GM23338 (cell line): ENCODE measurements around the gene EXOC6B. TPM values are rescaled to one million over a fixed set of nuclear protein-coding genes. Genes with fewer than 3 reads are reported as not detected.

Experiments used
- ATAC-seq: fragments of 200-7000 bp; cut with Tn5 transposase; 3 replicates; pipeline ENCODE4 v1.9.1; 2020
- DNase-seq: peaks from one replicate; pipeline ENCODE4 v3.0.0-alpha.2; 2015; ENCODE audit warnings: low spot score
- H2AFZ ChIP-seq: fragments of 200-600 bp; sonication (generic); 2 replicates; pipeline ENCODE4 v1.8.0; 2016; ENCODE audit warnings: antibody characterized with exemption, mild to moderate bottlenecking, moderate library complexity
- H3F3A ChIP-seq: fragments of 200-600 bp; sonication (generic); replicated peaks from 2 replicates; pipeline ENCODE4 v1.8.0; 2017; ENCODE audit warnings: antibody characterized with exemption, mixed run types, low read depth
- H3K27ac ChIP-seq: fragments of 200-600 bp; sonication (generic); 2 replicates; pipeline ENCODE4 v1.6.1; 2016; ENCODE audit warnings: low read depth
- H3K27me3 ChIP-seq: fragments of 200-600 bp; sonication (generic); 2 replicates; pipeline ENCODE4 v1.8.0; 2016; ENCODE audit warnings: mild to moderate bottlenecking, mixed run types, moderate library complexity; ENCODE audit not compliant: insufficient read depth
- H3K36me3 ChIP-seq: fragments of 200-600 bp; sonication (generic); 2 replicates; pipeline ENCODE4 v1.8.0; 2016; ENCODE audit warnings: mild to moderate bottlenecking; ENCODE audit not compliant: insufficient read depth
- H3K4me1 ChIP-seq: fragments of 200-600 bp; sonication (generic); 2 replicates; pipeline ENCODE4 v1.8.0; 2016; ENCODE audit warnings: mild to moderate bottlenecking, moderate library complexity; ENCODE audit not compliant: insufficient read depth
- H3K4me2 ChIP-seq: fragments of 200-600 bp; sonication (generic); 2 replicates; pipeline ENCODE4 v1.7.1; 2017; ENCODE audit warnings: mixed run types
- H3K4me3 ChIP-seq: fragments of 200-600 bp; sonication (generic); 2 replicates; pipeline ENCODE4 v1.6.1; 2016; ENCODE audit warnings: mixed run types
- H3K79me2 ChIP-seq: fragments of 200-600 bp; sonication (generic); replicated peaks from 2 replicates; pipeline ENCODE4 v1.8.0; 2017; ENCODE audit warnings: mild to moderate bottlenecking; ENCODE audit not compliant: insufficient read depth
- H3K9me2 ChIP-seq: fragments of 200-600 bp; sonication (generic); 2 replicates; pipeline ENCODE4 v1.8.0; 2017; ENCODE audit not compliant: insufficient read depth
- H4K20me1 ChIP-seq: fragments of 200-600 bp; sonication (generic); replicated peaks from 2 replicates; pipeline ENCODE4 v1.8.0; 2017; ENCODE audit warnings: mild to moderate bottlenecking; ENCODE audit not compliant: insufficient read depth
- H3K27ac Mint-ChIP-seq: 2 replicates; pipeline ENCODE4 v1.8.0; 2020; ENCODE audit warnings: inconsistent platforms, mild to moderate bottlenecking, moderate library complexity, mixed read lengths
- H3K27me3 Mint-ChIP-seq: 3 replicates; pipeline ENCODE4 v1.8.0; 2022; ENCODE audit warnings: low read depth, mild to moderate bottlenecking, moderate library complexity, mixed read lengths, inconsistent platforms; ENCODE audit not compliant: insufficient read depth, poor library complexity
- H3K36me3 Mint-ChIP-seq: 3 replicates; pipeline ENCODE4 v1.8.0; 2021; ENCODE audit warnings: low read depth, mild to moderate bottlenecking, inconsistent platforms, moderate library complexity, mixed read lengths
- H3K4me1 Mint-ChIP-seq: 3 replicates; pipeline ENCODE4 v1.8.0; 2020; ENCODE audit warnings: mild to moderate bottlenecking, inconsistent platforms, mixed read lengths
- H3K4me3 Mint-ChIP-seq: 3 replicates; pipeline ENCODE4 v1.8.0; 2021; ENCODE audit warnings: moderate library complexity, mild to moderate bottlenecking, inconsistent platforms, mixed read lengths
- H3K9me3 Mint-ChIP-seq: 3 replicates; pipeline ENCODE4 v1.8.0; 2020; ENCODE audit warnings: moderate library complexity, mild to moderate bottlenecking, inconsistent platforms, mixed read lengths
- CREB1 ChIP-seq: fragments of 250-450 bp; sonication (Bioruptor Pico); IDR thresholded peaks from 2 replicates; pipeline ENCODE4 v1.5.0; 2020; ENCODE audit warnings: low read depth, mild to moderate bottlenecking, moderate library complexity
- EZH2 ChIP-seq: fragments of 200-600 bp; sonication (generic); IDR thresholded peaks from one replicate; pipeline ENCODE4 v1.8.0; 2017; ENCODE audit warnings: antibody characterized with exemption, mild to moderate bottlenecking, low read depth; ENCODE audit not compliant: unreplicated experiment
- STAT1 ChIP-seq: IDR thresholded peaks from one replicate; pipeline ENCODE4 v1.6.1; 2016; ENCODE audit warnings: antibody characterized with exemption; ENCODE audit not compliant: unreplicated experiment
- ZNF114 ChIP-seq: fragments of 250-450 bp; sonication (Bioruptor Pico); IDR thresholded peaks from 2 replicates; pipeline ENCODE4 v1.5.0; 2020; ENCODE audit warnings: mild to moderate bottlenecking, moderate library complexity
- ZNF331 ChIP-seq: fragments of 250-450 bp; sonication (Bioruptor Pico); IDR thresholded peaks from 2 replicates; pipeline ENCODE4 v1.5.0; 2020; ENCODE audit warnings: low read depth, mild to moderate bottlenecking, moderate library complexity
- polyA plus RNA-seq: library from polyadenylated mRNA; unstranded; fragments of >200 nt; fragmentation: Nextera tagmentation; extraction: Ambion mirVana; gene quantifications from 2 replicates; pipeline ENCODE4 v1.2.1, GENCODE V29; 2016
- total RNA-seq: library from RNA; depleted of rRNA; stranded (reverse); fragments of >200 nt; shearing (Covaris generic); gene quantifications from 2 replicates; pipeline ENCODE4 v1.2.3, GENCODE V29; 2014
- TF ChIP-seq, protein P1 (sequence below): IDR thresholded peaks from 2 replicates; pipeline ENCODE4 v1.6.1; 2016; ENCODE audit warnings: antibody characterized with exemption
- TF ChIP-seq, protein P2 (sequence below): IDR thresholded peaks from one replicate; pipeline ENCODE4 v1.6.1; 2018; ENCODE audit warnings: antibody characterized with exemption; ENCODE audit not compliant: unreplicated experiment

EXOC6B gene
- total and polyA plus RNA-seq, 2 experiments from 2014 or later = 7.2 to 45.9 TPM

DNA sequence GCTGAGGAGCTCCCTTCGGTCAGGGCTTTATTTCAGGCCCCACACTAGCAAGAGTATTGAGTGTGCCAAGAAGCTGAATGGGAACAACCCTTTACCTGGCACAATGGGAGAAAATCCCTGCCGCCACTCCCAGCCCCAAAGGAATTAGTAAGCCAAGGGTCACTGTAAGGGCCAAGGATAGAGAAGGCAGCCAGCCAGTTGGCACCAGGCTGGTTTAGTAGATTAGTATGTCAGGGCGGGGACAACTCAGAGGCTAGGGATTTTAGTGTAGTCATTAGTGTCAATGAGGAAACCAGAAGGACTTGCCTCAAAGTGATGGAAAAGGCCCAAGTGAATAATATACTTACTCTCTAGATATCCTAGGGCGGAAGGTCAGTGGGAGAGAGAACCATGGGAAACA lies 643.3 kb downstream of the EXOC6B start:
- no peak overlapping the region for H2AFZ ChIP-seq
- Mint-ChIP-seq H3K27me3 (peaks cover 2% of the 10 kb centered on the region), H3K27ac (no peak overlapping the region), H3K36me3 (peaks cover 6% of the 10 kb centered on the region), H3K9me3 (peaks cover 4% of the 10 kb centered on the region; the same call in 1 of the 3 replicates), H3K4me3 (no peak overlapping the region), H3K4me1 (no peaks in the 10 kb centered on the region)
- H3K4me2 ChIP-seq = no peak overlapping the region
- TF ChIP-seq, protein P1, sequence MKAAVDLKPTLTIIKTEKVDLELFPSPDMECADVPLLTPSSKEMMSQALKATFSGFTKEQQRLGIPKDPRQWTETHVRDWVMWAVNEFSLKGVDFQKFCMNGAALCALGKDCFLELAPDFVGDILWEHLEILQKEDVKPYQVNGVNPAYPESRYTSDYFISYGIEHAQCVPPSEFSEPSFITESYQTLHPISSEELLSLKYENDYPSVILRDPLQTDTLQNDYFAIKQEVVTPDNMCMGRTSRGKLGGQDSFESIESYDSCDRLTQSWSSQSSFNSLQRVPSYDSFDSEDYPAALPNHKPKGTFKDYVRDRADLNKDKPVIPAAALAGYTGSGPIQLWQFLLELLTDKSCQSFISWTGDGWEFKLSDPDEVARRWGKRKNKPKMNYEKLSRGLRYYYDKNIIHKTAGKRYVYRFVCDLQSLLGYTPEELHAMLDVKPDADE = no peak
- TF ChIP-seq, protein P2, sequence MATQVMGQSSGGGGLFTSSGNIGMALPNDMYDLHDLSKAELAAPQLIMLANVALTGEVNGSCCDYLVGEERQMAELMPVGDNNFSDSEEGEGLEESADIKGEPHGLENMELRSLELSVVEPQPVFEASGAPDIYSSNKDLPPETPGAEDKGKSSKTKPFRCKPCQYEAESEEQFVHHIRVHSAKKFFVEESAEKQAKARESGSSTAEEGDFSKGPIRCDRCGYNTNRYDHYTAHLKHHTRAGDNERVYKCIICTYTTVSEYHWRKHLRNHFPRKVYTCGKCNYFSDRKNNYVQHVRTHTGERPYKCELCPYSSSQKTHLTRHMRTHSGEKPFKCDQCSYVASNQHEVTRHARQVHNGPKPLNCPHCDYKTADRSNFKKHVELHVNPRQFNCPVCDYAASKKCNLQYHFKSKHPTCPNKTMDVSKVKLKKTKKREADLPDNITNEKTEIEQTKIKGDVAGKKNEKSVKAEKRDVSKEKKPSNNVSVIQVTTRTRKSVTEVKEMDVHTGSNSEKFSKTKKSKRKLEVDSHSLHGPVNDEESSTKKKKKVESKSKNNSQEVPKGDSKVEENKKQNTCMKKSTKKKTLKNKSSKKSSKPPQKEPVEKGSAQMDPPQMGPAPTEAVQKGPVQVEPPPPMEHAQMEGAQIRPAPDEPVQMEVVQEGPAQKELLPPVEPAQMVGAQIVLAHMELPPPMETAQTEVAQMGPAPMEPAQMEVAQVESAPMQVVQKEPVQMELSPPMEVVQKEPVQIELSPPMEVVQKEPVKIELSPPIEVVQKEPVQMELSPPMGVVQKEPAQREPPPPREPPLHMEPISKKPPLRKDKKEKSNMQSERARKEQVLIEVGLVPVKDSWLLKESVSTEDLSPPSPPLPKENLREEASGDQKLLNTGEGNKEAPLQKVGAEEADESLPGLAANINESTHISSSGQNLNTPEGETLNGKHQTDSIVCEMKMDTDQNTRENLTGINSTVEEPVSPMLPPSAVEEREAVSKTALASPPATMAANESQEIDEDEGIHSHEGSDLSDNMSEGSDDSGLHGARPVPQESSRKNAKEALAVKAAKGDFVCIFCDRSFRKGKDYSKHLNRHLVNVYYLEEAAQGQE = no peak
- H3K4me1 ChIP-seq = no peaks in the 10 kb centered on the region
- ATAC-seq (no peak), DNase-seq (no peak)
- H3K9me2 ChIP-seq = no peaks in the 10 kb centered on the region
- H3K27ac ChIP-seq = no peak overlapping the region
- H3K4me3 ChIP-seq = no peak overlapping the region
- H3F3A ChIP-seq = no peaks in the 10 kb centered on the region
- H3K27me3 ChIP-seq = no peaks in the 10 kb centered on the region
- no peaks in the 10 kb centered on the region for H3K79me2 ChIP-seq
- H3K36me3 ChIP-seq = no peaks in the 10 kb centered on the region
- no peaks in the 10 kb centered on the region; the same call in 1 of the 2 replicates for H4K20me1 ChIP-seq

DNA sequence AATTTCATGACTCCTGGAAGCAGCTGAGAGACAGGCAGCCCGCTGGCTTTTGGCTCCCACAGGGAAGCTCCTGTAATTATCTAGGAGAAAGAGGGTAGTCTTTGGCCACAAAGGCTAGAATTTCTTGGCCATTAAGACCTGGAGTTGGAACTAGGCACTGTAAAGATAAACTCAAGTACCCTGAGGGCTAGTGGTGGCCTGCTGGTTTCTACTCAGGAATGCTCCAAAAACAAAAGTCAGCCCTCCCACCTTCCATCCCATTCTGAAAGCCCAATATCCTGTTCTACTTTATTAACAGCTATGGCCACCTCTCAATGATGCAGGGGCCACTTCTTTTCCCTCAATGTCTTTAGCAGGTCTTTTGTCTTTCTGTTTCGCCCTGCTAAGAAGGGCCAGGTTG lies 644.2 kb downstream of the EXOC6B start:
- DNase-seq (no peak), ATAC-seq (no peak)
- no peaks in the 10 kb centered on the region for H3K36me3 ChIP-seq
- H3K36me3 Mint-ChIP-seq = peaks cover 4% of the 10 kb centered on the region
- H3K27me3 ChIP-seq = no peaks in the 10 kb centered on the region
- no peaks in the 10 kb centered on the region for H3F3A ChIP-seq
- H3K4me3 Mint-ChIP-seq = no peak overlapping the region
- no peak overlapping the region for H3K4me3 ChIP-seq
- peaks cover 2% of the 10 kb centered on the region; the same call in 1 of the 3 replicates for H3K9me3 Mint-ChIP-seq
- H3K9me2 ChIP-seq = no peaks in the 10 kb centered on the region
- H3K27ac ChIP-seq = no peak overlapping the region
- H3K4me2 ChIP-seq = no peak overlapping the region
- no peaks in the 10 kb centered on the region; the same call in 1 of the 2 replicates for H4K20me1 ChIP-seq
- peaks cover 3% of the 10 kb centered on the region for H3K27me3 Mint-ChIP-seq
- no peak overlapping the region for H3K27ac Mint-ChIP-seq
- no peaks in the 10 kb centered on the region for H3K79me2 ChIP-seq
- H3K4me1 Mint-ChIP-seq = no peaks in the 10 kb centered on the region
- no peaks in the 10 kb centered on the region for H3K4me1 ChIP-seq
- TF ChIP-seq, protein P1 = no peak
- no peak for TF ChIP-seq EZH2
- TF ChIP-seq STAT1 = no peak
- no peak for TF ChIP-seq CREB1
- TF ChIP-seq ZNF331 = no peak
- TF ChIP-seq, protein P2 = no peak
- TF ChIP-seq ZNF114 = no peak
- H2AFZ ChIP-seq = no peak overlapping the region
